KOPT-K1 (cell line): ENCODE data around the gene SLC52A1.
A peak's percentile ranks its signal among the peaks of the same experiment; 100 is the strongest.
"Not testable (repeated sequence)": the region's sequence is repeated elsewhere in the genome, so short reads cannot be mapped to it uniquely, and the experiment has no call there.

Source experiments
- H3K27ac ChIP-seq: fragments of 200-600 bp; sonication (generic); 2 replicates; pipeline ENCODE4 v1.5.1; 2016; ENCODE audit warnings: antibody characterized with exemption, mild to moderate bottlenecking, low read depth, low read length; ENCODE audit not compliant: poor library complexity, severe bottlenecking
- H3K36me3 ChIP-seq: fragments of 200-600 bp; sonication (generic); 2 replicates; pipeline ENCODE4 v1.5.1; 2017; ENCODE audit warnings: antibody characterized with exemption, mild to moderate bottlenecking, low read length, moderate library complexity; ENCODE audit not compliant: insufficient read depth
- H3K9me3 ChIP-seq: fragments of 200-600 bp; sonication (generic); 2 replicates; pipeline ENCODE4 v1.5.1; 2017; ENCODE audit warnings: antibody characterized with exemption, low read length, mild to moderate bottlenecking; ENCODE audit not compliant: insufficient read depth, poor library complexity, severe bottlenecking

The SLC52A1 gene

GRCh38 chr17:5035315-5035714, at the start of gene SLC52A1:
Gene SLC52A1 (minus strand): TSS chr17:5035426. CDS start chr17:5034606, 820 bp downstream.
- no peaks in the 10 kb centered on the region for H3K36me3 ChIP-seq
- no peaks in the 10 kb centered on the region for H3K9me3 ChIP-seq
- H3K27ac ChIP-seq = no peak within 1 kb of the TSS

GRCh38 chr17:5080591-5080990, 45.4 kb upstream of the SLC52A1 start:
- Histone ChIP-seq H3K27ac (no peak overlapping the region), H3K9me3 (peaks cover 12% of the 10 kb centered on the region), H3K36me3 (no peaks in the 10 kb centered on the region)

GRCh38 chr17:5078106-5079028, 43.1 kb upstream of the SLC52A1 start, which contains the start of gene ZFP3:
Gene ZFP3 (plus strand): TSS chr17:5078467. CDS start chr17:5091505, 13,038 bp downstream.
- Histone ChIP-seq H3K9me3 (no peaks in the 10 kb centered on the region), H3K27ac (peak within 1 kb of the TSS; percentile 31), H3K36me3 (no peaks in the 10 kb centered on the region)

DNA sequence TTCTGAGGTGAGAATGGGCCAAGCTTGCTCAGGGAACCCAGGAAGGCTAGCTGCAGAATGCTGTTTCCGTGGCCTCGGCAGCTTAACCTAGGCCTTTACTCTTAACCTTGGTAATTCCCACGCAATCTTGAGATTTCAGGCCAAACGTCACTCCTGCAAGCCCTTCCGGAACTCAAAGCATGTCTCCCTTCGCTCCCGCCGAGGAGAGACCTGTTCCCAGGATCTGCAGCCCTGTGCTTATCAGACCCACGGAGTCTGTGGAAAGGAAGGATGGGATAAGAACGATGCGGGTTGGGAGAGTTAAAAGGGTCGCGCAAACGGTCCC, 42.5 kb upstream of the SLC52A1 start:
- H3K27ac ChIP-seq = no peak overlapping the region
- no peaks in the 10 kb centered on the region for H3K9me3 ChIP-seq
- H3K36me3 ChIP-seq = no peaks in the 10 kb centered on the region

DNA sequence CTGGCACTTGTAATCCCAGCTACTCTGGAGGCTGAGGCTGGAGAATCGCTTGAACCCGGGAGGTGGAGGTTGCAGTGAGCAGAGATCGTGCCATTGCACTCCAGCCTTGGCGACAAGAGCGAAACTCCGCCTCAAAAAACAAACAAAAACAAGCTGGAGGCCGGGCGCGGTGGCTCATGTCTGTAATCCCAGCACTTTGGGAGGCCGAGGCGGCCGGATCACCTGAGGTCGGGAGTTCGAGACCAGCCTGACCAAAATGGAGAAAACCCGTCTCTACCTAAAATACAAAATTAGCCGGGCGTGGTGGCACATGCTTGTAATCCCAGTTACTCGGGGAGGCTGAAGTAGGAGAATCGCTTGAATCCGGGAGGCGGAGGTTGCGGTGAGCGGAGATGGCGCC, 42.0 kb upstream of the SLC52A1 start:
- H3K27ac ChIP-seq, H3K9me3 ChIP-seq, H3K36me3 ChIP-seq: not testable (repeated sequence)

DNA sequence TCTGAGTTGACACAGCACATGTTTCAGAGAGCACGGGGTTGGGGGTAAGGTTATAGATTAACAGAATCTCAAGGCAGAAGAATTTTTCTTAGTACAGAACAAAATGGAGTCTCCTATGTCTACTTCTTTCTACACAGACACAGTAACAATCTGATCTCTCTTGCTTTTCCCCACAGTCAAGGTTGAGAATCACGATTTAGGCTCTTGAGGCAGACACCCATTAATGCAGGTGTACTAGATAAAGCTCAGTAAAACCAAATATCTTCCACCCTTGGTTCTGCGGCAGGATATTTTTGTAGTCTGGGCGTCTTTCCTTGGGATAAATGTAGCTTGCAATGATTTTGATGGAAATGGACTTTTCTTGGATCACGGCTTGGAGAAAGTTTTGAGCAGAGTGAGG, 40.2 kb upstream of the SLC52A1 start:
- H3K36me3 ChIP-seq, H3K27ac ChIP-seq, H3K9me3 ChIP-seq: not testable (repeated sequence)

GRCh38 chr17:5069724-5070123, 34.5 kb upstream of the SLC52A1 start:
- Histone ChIP-seq H3K27ac (no peak overlapping the region), H3K9me3 (no peaks in the 10 kb centered on the region), H3K36me3 (no peaks in the 10 kb centered on the region)

DNA sequence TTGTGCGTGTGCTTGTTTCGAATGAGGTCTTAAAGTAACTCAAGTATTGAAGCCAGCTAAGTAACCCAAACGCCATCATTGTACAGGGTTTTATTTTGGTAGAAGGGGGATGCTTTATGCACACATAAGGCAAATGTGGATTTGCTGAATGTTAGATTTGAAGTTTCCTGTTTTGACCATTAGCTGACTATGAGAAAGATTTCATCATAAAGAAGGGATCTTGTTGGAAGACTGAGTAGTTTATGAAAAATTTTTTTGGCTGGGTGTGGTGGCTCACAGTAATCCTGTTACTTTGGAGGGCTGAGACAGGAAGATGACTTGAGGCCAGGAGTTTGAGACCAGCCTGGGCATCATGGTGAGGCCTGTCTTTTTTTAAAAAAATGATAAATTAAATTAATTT, 33.0 kb upstream of the SLC52A1 start:
- Histone ChIP-seq H3K27ac (no peak overlapping the region), H3K36me3 (no peaks in the 10 kb centered on the region), H3K9me3 (no peaks in the 10 kb centered on the region)

- H3K9me3 ChIP-seq = no peaks in the 10 kb centered on the region
- no peak overlapping the region for H3K27ac ChIP-seq
- H3K36me3 ChIP-seq = no peaks in the 10 kb centered on the region
Measured at GRCh38 chr17:5065227-5065744, 30.1 kb upstream of the SLC52A1 start.

DNA sequence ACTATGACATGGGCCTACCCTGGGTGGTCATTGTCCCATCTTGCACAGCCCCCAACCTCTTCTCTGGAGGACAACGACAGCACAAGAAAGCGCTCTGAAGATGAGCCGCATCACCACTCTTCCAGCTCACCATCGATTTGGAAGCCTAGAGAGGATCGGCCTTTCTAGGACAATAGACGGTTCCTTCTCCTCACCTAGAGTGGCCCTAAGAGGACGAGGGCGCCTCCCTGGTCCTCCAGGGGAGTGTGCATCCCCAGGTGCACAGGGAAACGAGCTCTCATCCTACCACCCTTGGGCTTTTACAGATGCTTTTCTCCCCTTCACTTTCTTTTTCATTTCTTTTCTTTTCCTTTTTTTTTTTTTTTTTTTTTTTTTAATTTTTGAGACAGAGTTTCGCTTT, 20.3 kb upstream of the SLC52A1 start:
- Histone ChIP-seq H3K36me3 (no peaks in the 10 kb centered on the region), H3K9me3 (no peaks in the 10 kb centered on the region), H3K27ac (no peak overlapping the region)

GRCh38 chr17:5050278-5050677, 15.1 kb upstream of the SLC52A1 start:
- Histone ChIP-seq H3K9me3 (no peaks in the 10 kb centered on the region), H3K27ac (no peak overlapping the region), H3K36me3 (no peaks in the 10 kb centered on the region)

DNA sequence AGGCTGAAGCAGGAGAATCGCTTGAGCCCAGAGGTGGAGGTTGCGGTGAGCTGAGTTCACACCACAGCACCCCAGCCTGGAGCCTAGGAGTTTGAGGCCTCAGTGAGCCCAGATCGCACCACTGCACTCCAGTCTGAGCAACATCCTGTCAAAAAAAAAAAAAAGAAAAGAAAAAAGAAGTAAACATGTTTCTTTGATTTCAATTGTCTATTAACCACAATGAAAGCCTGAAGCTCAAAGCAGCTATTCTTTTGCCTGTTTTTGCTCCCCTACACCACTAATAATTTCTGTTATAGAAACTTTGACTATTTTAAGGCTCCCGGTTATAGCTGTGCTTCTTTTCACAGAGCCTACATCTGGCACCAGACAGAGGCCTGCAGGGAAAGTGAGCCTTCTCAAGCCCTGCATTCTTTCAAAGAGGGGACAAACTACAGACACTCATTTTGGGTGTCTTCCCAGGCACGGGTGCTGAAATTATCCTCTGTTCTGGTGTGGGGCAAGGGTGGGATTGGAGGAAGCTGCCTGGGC, 14.2 kb upstream of the SLC52A1 start:
- Histone ChIP-seq H3K27ac (no peak overlapping the region), H3K9me3 (no peaks in the 10 kb centered on the region), H3K36me3 (no peaks in the 10 kb centered on the region)

DNA sequence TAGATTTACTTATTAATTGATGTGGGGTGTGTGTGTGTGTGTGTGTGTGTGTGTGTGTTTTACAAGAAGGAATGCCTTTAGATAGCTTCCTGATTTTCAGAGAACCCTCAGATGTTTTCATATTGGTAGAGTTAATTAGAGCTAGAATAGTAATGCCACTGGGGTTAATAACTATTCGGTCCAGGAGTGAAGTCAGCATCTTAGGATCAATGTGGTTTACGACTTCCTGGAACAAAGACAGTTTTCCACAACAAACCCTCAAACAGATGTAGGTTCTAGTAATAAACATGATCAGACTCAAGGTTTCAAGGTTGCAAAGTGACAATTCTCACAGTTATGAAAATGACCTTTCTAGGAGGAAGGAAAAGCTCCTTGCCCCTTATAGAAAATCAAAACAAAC, 12.2 kb upstream of the SLC52A1 start:
- H3K27ac ChIP-seq = no peak overlapping the region
- H3K36me3 ChIP-seq = no peaks in the 10 kb centered on the region
- H3K9me3 ChIP-seq = no peaks in the 10 kb centered on the region

GRCh38 chr17:5045496-5045895, 10.3 kb upstream of the SLC52A1 start:
- H3K36me3 ChIP-seq = no peaks in the 10 kb centered on the region

DNA sequence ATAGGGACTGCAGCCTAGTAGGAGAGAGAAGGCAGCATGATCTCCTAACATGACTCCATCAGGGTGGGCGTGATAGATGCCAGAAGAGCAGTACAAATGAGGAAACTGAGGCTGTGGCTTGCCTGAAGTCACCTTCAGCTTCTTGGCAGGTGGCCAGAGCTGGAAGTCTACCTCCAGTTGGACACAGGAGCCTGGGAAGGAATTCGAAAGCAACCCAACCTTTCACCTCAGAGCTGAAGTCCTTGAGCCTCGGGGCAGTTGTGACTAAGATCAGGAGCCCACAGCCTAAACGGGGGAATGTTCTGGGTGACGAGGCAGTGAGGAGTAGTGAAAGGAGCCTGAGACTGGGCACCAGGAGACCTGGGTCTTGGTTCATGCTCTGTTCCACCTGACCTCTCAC, 9.4 kb upstream of the SLC52A1 start:
- no peaks in the 10 kb centered on the region for H3K9me3 ChIP-seq
- H3K27ac ChIP-seq = no peak overlapping the region
- H3K36me3 ChIP-seq = no peaks in the 10 kb centered on the region

More at GRCh38 chr17:5045496-5045895, 10.3 kb upstream of the SLC52A1 start:
- Histone ChIP-seq H3K9me3 (no peaks in the 10 kb centered on the region), H3K27ac (no peak overlapping the region)

DNA sequence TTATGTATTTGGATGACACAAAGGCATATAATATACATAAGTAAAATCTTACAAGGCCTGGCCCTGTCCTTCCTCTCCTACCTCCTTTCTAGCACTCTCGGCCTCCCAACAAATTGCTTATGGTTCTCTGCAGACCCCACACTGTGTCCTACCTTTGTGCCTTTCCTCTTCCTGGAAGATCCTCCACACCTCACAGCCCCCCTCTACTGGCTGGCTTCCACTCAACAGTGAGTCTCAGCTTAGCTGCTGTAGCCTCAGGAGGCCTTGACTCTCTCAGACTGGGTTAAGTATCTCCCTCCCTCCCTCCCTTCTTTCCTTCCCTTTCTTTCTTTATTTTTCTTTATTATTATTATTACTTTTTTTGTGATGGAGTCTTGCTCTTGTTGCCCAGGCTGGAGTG, 8.3 kb upstream of the SLC52A1 start:
- no peaks in the 10 kb centered on the region for H3K36me3 ChIP-seq
- no peak overlapping the region for H3K27ac ChIP-seq
- no peaks in the 10 kb centered on the region for H3K9me3 ChIP-seq
